Measurements from ENCODE around the gene GEMIN7. TPM values are rescaled to one million over a fixed set of nuclear protein-coding genes. Genes with fewer than 3 reads are reported as not detected.

GEMIN7 gene
- total and polyA plus RNA-seq, 4 donors = 10.0 to 25.2 (median 19.4) TPM

- TF ChIP-seq, protein P1, sequence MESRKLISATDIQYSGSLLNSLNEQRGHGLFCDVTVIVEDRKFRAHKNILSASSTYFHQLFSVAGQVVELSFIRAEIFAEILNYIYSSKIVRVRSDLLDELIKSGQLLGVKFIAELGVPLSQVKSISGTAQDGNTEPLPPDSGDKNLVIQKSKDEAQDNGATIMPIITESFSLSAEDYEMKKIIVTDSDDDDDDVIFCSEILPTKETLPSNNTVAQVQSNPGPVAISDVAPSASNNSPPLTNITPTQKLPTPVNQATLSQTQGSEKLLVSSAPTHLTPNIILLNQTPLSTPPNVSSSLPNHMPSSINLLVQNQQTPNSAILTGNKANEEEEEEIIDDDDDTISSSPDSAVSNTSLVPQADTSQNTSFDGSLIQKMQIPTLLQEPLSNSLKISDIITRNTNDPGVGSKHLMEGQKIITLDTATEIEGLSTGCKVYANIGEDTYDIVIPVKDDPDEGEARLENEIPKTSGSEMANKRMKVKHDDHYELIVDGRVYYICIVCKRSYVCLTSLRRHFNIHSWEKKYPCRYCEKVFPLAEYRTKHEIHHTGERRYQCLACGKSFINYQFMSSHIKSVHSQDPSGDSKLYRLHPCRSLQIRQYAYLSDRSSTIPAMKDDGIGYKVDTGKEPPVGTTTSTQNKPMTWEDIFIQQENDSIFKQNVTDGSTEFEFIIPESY (IDR thresholded peaks at IDR 0.05) = no peak
Measured at GRCh38 chr19:45058622-45059159, 20.4 kb upstream of the GEMIN7 start (continued).

GRCh38 chr19:45059258-45059965 is 19.6 kb upstream of the GEMIN7 start:
- Histone ChIP-seq H3K27me3 (ENCODE audit: control insufficient read depth in 4 of 4, insufficient read depth in 4 of 4, low read length in 3 of 4) (no peaks in the 10 kb centered on the region), H3K9me3 (ENCODE audit: control insufficient read depth in 4 of 4, low read length in 3 of 4) (no peaks in the 10 kb centered on the region), H3K27ac (ENCODE audit: low read depth in 1 of 2, low read length in 2 of 2) (no peak overlapping the region), H3K4me3 (ENCODE audit: low read depth in 1 of 3, low read length in 3 of 3) (no peak overlapping the region), H3K9ac (ENCODE audit: low read depth in 1 of 2, low read length in 2 of 2) (no peak overlapping the region), H3K36me3 (ENCODE audit: control insufficient read depth in 4 of 4, insufficient read depth in 3 of 4, low read depth in 1 of 4, low read length in 3 of 4) (peaks cover 41 to 82% (median 61%) of the 10 kb centered on the region in 4 donors), H3K4me1 (ENCODE audit: control insufficient read depth in 4 of 4, insufficient read depth in 4 of 4, low read length in 3 of 4) (no peaks in the 10 kb centered on the region)
- TF ChIP-seq FOXA2 (IDR thresholded peaks at IDR 0.05) (no peak), TAF1 (conservative IDR thresholded peaks at IDR 0.05) (no peak), RAD21 (IDR thresholded peaks at IDR 0.05) (peak; percentile 96), RXRA (IDR thresholded peaks at IDR 0.05) (no peak), YY1 (IDR thresholded peaks at IDR 0.05) (no peak), CTCF (IDR thresholded peaks at IDR 0.05; ENCODE audit: low read depth, low read length, missing input control) (peak; percentile 91), EGR1 (IDR thresholded peaks at IDR 0.05; ENCODE audit: low read depth in 2 of 2) (no peak), REST (IDR thresholded peaks at IDR 0.05) (no peak)
- WGBS = 50% methylated on average over 16 of the region's 16 CpGs
- DNase-seq (ENCODE audit: low spot score) = peak; percentile 92

- 91% methylated on average over 4 of the region's 4 CpGs for WGBS
- TF ChIP-seq HNF4A (conservative IDR thresholded peaks at IDR 0.05) (no peak), TAF1 (conservative IDR thresholded peaks at IDR 0.05) (no peak), FOXA2 (IDR thresholded peaks at IDR 0.05) (no peak), SP1 (IDR thresholded peaks at IDR 0.05) (no peak), REST (IDR thresholded peaks at IDR 0.05) (no peak), FOXA1 (IDR thresholded peaks at IDR 0.05) (no peak), RXRA (IDR thresholded peaks at IDR 0.05) (no peak), YY1 (IDR thresholded peaks at IDR 0.05) (no peak), RAD21 (IDR thresholded peaks at IDR 0.05) (no peak), CTCF (IDR thresholded peaks at IDR 0.05; ENCODE audit: low read depth, low read length, missing input control) (no peak), JUND (IDR thresholded peaks at IDR 0.05) (no peak), EGR1 (IDR thresholded peaks at IDR 0.05; ENCODE audit: low read depth in 2 of 2) (no peak)
- TF ChIP-seq, protein P2, sequence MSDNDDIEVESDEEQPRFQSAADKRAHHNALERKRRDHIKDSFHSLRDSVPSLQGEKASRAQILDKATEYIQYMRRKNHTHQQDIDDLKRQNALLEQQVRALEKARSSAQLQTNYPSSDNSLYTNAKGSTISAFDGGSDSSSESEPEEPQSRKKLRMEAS (IDR thresholded peaks at IDR 0.05) = no peak
Measured at GRCh38 chr19:45061965-45062364, 17.1 kb upstream of the GEMIN7 start.

More at GRCh38 chr19:45061965-45062364, 17.1 kb upstream of the GEMIN7 start:
- Histone ChIP-seq H3K4me1 (ENCODE audit: control insufficient read depth in 4 of 4, insufficient read depth in 4 of 4, low read length in 3 of 4) (no peaks in the 10 kb centered on the region), H3K36me3 (ENCODE audit: control insufficient read depth in 4 of 4, insufficient read depth in 3 of 4, low read depth in 1 of 4, low read length in 3 of 4) (peaks cover 36 to 79% (median 54%) of the 10 kb centered on the region in 4 donors), H3K27ac (ENCODE audit: low read depth in 1 of 2, low read length in 2 of 2) (no peak overlapping the region), H3K27me3 (ENCODE audit: control insufficient read depth in 4 of 4, insufficient read depth in 4 of 4, low read length in 3 of 4) (no peaks in the 10 kb centered on the region), H3K4me3 (ENCODE audit: low read depth in 1 of 3, low read length in 3 of 3) (no peak overlapping the region), H3K9me3 (ENCODE audit: control insufficient read depth in 4 of 4, low read length in 3 of 4) (no peaks in the 10 kb centered on the region), H3K9ac (ENCODE audit: low read depth in 1 of 2, low read length in 2 of 2) (no peak overlapping the region)
- DNase-seq (ENCODE audit: low spot score) = no peak
